ENCODE data around the gene C12orf76.

DNA sequence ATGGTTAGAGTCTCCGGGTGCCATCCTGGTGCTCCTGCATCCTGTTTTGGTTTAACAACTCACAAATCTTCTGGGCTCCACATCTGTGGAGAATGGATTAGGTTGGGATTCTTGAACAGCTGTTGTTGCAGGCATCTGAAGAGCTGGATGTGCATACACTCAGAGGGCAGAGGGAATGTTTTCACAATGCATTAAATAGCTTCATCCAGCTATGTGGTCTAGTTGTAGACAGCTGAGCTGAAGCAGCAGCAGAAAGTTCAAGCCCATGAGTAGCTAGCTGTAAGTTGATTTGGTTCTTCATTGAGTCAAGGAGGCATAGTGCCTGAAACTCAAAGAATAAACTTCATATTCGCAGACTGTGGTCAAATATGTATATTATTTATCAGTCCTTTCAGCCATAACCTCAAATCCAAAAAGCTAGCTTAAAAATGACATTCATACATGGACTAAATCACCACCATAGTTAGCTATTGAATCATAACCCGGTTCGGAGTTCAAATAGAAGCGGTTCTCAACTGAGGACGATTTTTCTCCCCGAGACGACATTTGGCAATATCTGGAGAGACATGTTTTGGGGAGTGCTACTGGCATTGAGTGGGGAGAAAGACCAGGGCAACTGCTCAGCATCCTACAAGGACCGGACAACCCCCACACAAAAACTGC, 50.0 kb downstream of the C12orf76 start:
- TF ChIP-seq EZH2 (IDR thresholded peaks at IDR 0.05; ENCODE audit: borderline replicate concordance, control insufficient read depth, low read depth, low read length) (no peak), YY1 (IDR thresholded peaks at IDR 0.05; ENCODE audit: low read depth, low read length) (no peak), HDAC6 (IDR thresholded peaks at IDR 0.05; ENCODE audit: unreplicated experiment) (no peak), RAD21 (IDR thresholded peaks at IDR 0.05; ENCODE audit: insufficient read depth, low read depth, low read length) (no peak), PAX5 (IDR thresholded peaks at IDR 0.05; ENCODE audit: borderline replicate concordance, low read depth, low read length) (no peak), NR2C1 (IDR thresholded peaks at IDR 0.05) (no peak), POLR2A (IDR thresholded peaks at IDR 0.05; ENCODE audit: low read depth, low read length) (no peak), NBN (IDR thresholded peaks at IDR 0.05) (no peak), TAF1 (IDR thresholded peaks at IDR 0.05; ENCODE audit: borderline replicate concordance, low read depth, low read length) (no peak)
- TF ChIP-seq, protein P1, sequence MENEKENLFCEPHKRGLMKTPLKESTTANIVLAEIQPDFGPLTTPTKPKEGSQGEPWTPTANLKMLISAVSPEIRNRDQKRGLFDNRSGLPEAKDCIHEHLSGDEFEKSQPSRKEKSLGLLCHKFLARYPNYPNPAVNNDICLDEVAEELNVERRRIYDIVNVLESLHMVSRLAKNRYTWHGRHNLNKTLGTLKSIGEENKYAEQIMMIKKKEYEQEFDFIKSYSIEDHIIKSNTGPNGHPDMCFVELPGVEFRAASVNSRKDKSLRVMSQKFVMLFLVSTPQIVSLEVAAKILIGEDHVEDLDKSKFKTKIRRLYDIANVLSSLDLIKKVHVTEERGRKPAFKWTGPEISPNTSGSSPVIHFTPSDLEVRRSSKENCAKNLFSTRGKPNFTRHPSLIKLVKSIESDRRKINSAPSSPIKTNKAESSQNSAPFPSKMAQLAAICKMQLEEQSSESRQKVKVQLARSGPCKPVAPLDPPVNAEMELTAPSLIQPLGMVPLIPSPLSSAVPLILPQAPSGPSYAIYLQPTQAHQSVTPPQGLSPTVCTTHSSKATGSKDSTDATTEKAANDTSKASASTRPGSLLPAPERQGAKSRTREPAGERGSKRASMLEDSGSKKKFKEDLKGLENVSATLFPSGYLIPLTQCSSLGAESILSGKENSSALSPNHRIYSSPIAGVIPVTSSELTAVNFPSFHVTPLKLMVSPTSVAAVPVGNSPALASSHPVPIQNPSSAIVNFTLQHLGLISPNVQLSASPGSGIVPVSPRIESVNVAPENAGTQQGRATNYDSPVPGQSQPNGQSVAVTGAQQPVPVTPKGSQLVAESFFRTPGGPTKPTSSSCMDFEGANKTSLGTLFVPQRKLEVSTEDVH (IDR thresholded peaks at IDR 0.05; ENCODE audit: low read depth, partially characterized antibody), result no peak
- TF ChIP-seq, protein P2, sequence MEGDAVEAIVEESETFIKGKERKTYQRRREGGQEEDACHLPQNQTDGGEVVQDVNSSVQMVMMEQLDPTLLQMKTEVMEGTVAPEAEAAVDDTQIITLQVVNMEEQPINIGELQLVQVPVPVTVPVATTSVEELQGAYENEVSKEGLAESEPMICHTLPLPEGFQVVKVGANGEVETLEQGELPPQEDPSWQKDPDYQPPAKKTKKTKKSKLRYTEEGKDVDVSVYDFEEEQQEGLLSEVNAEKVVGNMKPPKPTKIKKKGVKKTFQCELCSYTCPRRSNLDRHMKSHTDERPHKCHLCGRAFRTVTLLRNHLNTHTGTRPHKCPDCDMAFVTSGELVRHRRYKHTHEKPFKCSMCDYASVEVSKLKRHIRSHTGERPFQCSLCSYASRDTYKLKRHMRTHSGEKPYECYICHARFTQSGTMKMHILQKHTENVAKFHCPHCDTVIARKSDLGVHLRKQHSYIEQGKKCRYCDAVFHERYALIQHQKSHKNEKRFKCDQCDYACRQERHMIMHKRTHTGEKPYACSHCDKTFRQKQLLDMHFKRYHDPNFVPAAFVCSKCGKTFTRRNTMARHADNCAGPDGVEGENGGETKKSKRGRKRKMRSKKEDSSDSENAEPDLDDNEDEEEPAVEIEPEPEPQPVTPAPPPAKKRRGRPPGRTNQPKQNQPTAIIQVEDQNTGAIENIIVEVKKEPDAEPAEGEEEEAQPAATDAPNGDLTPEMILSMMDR (IDR thresholded peaks at IDR 0.05 in 2 of 3, conservative IDR thresholded peaks at IDR 0.05 in 1 of 3; ENCODE audit: control insufficient read depth in 2 of 3, extremely low read depth in 1 of 3, insufficient read depth in 1 of 3, low read depth in 3 of 3, low read length in 3 of 3), result no peak
- TF ChIP-seq, protein P3, sequence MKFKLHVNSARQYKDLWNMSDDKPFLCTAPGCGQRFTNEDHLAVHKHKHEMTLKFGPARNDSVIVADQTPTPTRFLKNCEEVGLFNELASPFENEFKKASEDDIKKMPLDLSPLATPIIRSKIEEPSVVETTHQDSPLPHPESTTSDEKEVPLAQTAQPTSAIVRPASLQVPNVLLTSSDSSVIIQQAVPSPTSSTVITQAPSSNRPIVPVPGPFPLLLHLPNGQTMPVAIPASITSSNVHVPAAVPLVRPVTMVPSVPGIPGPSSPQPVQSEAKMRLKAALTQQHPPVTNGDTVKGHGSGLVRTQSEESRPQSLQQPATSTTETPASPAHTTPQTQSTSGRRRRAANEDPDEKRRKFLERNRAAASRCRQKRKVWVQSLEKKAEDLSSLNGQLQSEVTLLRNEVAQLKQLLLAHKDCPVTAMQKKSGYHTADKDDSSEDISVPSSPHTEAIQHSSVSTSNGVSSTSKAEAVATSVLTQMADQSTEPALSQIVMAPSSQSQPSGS (IDR thresholded peaks at IDR 0.05; ENCODE audit: low read length), result no peak
- TF ChIP-seq, protein P4, sequence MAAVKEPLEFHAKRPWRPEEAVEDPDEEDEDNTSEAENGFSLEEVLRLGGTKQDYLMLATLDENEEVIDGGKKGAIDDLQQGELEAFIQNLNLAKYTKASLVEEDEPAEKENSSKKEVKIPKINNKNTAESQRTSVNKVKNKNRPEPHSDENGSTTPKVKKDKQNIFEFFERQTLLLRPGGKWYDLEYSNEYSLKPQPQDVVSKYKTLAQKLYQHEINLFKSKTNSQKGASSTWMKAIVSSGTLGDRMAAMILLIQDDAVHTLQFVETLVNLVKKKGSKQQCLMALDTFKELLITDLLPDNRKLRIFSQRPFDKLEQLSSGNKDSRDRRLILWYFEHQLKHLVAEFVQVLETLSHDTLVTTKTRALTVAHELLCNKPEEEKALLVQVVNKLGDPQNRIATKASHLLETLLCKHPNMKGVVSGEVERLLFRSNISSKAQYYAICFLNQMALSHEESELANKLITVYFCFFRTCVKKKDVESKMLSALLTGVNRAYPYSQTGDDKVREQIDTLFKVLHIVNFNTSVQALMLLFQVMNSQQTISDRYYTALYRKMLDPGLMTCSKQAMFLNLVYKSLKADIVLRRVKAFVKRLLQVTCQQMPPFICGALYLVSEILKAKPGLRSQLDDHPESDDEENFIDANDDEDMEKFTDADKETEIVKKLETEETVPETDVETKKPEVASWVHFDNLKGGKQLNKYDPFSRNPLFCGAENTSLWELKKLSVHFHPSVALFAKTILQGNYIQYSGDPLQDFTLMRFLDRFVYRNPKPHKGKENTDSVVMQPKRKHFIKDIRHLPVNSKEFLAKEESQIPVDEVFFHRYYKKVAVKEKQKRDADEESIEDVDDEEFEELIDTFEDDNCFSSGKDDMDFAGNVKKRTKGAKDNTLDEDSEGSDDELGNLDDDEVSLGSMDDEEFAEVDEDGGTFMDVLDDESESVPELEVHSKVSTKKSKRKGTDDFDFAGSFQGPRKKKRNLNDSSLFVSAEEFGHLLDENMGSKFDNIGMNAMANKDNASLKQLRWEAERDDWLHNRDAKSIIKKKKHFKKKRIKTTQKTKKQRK (IDR thresholded peaks at IDR 0.05; ENCODE audit: low read depth, low read length), result no peak

Data from GM12878 (cell line).